ENCODE data around the gene PUSL1.

The PUSL1 gene

GRCh38 chr1:1335792-1336248 lies 27.4 kb downstream of the PUSL1 start:
- no peak for DNase-seq (ENCODE audit: low read depth in 1 of 2, low spot score in 1 of 2)

GRCh38 chr1:1336446-1336845 lies 28.0 kb downstream of the PUSL1 start:
- DNase-seq (ENCODE audit: low read depth in 1 of 2, low spot score in 1 of 2): no peak

- no peak for DNase-seq (ENCODE audit: low read depth in 1 of 2, low spot score in 1 of 2)
Measured at GRCh38 chr1:1336931-1337792, 28.8 kb downstream of the PUSL1 start.

- no peak for DNase-seq (ENCODE audit: low read depth in 1 of 2, low spot score in 1 of 2)
Measured at GRCh38 chr1:1337793-1338147, 29.4 kb downstream of the PUSL1 start.

- no peak for DNase-seq (ENCODE audit: low read depth in 1 of 2, low spot score in 1 of 2)
Measured at GRCh38 chr1:1338278-1338677, 29.9 kb downstream of the PUSL1 start.

GRCh38 chr1:1340185-1340584 lies 31.8 kb downstream of the PUSL1 start:
- no peak for DNase-seq (ENCODE audit: low read depth in 1 of 2, low spot score in 1 of 2)

GRCh38 chr1:1340791-1341548 lies 32.6 kb downstream of the PUSL1 start:
- no peak for DNase-seq (ENCODE audit: low read depth in 1 of 2, low spot score in 1 of 2)

- no peak for DNase-seq (ENCODE audit: low read depth in 1 of 2, low spot score in 1 of 2)
Measured at GRCh38 chr1:1341549-1342021, 33.2 kb downstream of the PUSL1 start.

- DNase-seq (ENCODE audit: low read depth in 1 of 2, low spot score in 1 of 2): no peak
Measured at GRCh38 chr1:1342061-1342562, 33.7 kb downstream of the PUSL1 start.

- DNase-seq (ENCODE audit: low read depth in 1 of 2, low spot score in 1 of 2): no peak
Measured at GRCh38 chr1:1342584-1343115, 34.3 kb downstream of the PUSL1 start.

GRCh38 chr1:1343811-1344421 lies 35.5 kb downstream of the PUSL1 start:
- DNase-seq (ENCODE audit: low read depth in 1 of 2, low spot score in 1 of 2): no peak

GRCh38 chr1:1344655-1345361 lies 36.4 kb downstream of the PUSL1 start:
- peak in 1 of 2 donors; percentile 33 for DNase-seq (ENCODE audit: low read depth in 1 of 2, low spot score in 1 of 2)

- DNase-seq (ENCODE audit: low read depth in 1 of 2, low spot score in 1 of 2): no peak
Measured at GRCh38 chr1:1345384-1345783, 37.0 kb downstream of the PUSL1 start.

GRCh38 chr1:1345860-1346500 lies 37.6 kb downstream of the PUSL1 start:
- no peak for DNase-seq (ENCODE audit: low read depth in 1 of 2, low spot score in 1 of 2)

- DNase-seq (ENCODE audit: low read depth in 1 of 2, low spot score in 1 of 2): no peak
Measured at GRCh38 chr1:1346501-1346890, 38.1 kb downstream of the PUSL1 start.

- no peak for DNase-seq (ENCODE audit: low read depth in 1 of 2, low spot score in 1 of 2)
Measured at GRCh38 chr1:1347026-1347595, 38.7 kb downstream of the PUSL1 start.

- no peak for DNase-seq (ENCODE audit: low read depth in 1 of 2, low spot score in 1 of 2)
Measured at GRCh38 chr1:1347663-1348419, 39.4 kb downstream of the PUSL1 start.

- DNase-seq (ENCODE audit: low read depth in 1 of 2, low spot score in 1 of 2): no peak
Measured at GRCh38 chr1:1348420-1349255, 40.2 kb downstream of the PUSL1 start.

All from activated T-helper 1 cell treated with anti-CD3 and anti-CD28 coated beads, Interleukin-2, amount 50 U/mL, for 16 hours (primary cell).